ENCODE data around the gene ARHGAP24. TPM values are rescaled to one million over a fixed set of nuclear protein-coding genes. Genes with fewer than 3 reads are reported as not detected.

The ARHGAP24 gene
- 37.0 and 56.6 TPM in 2 replicates for total RNA-seq

DNA sequence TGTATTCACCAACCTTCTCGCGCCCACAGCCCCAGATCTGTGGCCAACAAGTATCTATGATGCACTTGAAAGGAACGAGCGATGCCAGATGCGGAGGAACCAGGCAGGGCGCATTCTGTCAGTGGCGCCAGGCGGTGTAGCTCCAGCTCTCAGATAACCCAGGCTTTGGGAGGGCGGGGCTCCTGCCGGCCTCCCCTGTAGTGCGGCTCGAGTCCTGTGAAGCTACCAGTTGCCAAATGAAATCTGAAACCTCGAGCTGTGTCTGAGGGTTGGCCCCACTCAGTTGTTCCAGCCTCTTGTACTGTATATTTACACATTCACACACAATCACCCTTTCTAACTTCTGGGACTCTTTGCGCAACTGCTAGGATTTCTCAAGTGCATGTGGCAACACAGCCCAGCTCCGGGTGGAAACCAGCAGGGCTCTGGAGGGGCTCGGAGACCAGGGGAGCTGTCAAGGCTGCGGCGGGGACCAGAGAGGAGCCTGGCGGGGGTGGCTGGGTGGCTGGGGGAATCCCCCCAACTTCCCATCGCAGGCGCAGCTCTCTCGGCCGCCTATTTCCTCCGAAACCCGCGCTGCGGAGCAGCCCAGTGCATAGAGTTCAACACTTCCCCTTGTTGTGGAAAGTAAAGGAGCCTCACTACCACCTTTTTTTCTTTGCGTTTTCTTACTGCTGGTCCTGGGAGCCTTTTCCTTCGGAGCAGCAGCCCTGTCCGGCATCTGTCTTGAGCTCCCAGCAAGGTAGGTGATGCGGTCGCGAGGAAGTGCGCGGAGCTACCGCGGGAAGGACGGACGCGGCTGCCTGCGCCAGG is at the start of gene ARHGAP24:
Gene ARHGAP24, plus strand, starts transcription at position 333 of the 813 bp plus-strand sequence.
- TF ChIP-seq, protein P1, sequence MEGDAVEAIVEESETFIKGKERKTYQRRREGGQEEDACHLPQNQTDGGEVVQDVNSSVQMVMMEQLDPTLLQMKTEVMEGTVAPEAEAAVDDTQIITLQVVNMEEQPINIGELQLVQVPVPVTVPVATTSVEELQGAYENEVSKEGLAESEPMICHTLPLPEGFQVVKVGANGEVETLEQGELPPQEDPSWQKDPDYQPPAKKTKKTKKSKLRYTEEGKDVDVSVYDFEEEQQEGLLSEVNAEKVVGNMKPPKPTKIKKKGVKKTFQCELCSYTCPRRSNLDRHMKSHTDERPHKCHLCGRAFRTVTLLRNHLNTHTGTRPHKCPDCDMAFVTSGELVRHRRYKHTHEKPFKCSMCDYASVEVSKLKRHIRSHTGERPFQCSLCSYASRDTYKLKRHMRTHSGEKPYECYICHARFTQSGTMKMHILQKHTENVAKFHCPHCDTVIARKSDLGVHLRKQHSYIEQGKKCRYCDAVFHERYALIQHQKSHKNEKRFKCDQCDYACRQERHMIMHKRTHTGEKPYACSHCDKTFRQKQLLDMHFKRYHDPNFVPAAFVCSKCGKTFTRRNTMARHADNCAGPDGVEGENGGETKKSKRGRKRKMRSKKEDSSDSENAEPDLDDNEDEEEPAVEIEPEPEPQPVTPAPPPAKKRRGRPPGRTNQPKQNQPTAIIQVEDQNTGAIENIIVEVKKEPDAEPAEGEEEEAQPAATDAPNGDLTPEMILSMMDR (IDR thresholded peaks at IDR 0.05; ENCODE audit: insufficient read depth, low read depth, low read length): no peak
- H3K4me3 ChIP-seq (ENCODE audit: low read depth, low read length): peak within 1 kb of the TSS; percentile 85
- peak; percentile 100 for DNase-seq (ENCODE audit: low read depth)

DNA sequence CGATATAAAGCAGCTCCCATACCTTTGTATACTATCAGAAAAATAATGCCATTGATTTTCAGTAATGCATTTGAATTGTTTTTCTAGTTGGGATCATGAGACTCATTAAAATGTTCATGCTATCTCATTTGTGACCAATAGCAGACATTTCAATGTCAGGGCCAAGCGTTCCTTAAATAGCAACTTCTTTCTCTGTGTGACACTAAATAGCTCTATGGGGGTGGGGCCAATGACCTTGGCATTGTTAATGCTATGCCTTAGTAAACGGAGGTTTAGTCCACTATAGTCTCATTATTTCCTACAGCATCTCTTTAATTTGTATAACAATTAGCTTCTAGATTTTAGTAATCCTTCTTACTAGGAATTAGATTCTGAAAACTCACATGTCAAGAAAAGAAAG is 48.6 kb upstream of the ARHGAP24 start:
- TF ChIP-seq, protein P1 (IDR thresholded peaks at IDR 0.05; ENCODE audit: insufficient read depth, low read depth, low read length): no peak
- no peak for DNase-seq (ENCODE audit: low read depth)
- H3K4me3 ChIP-seq (ENCODE audit: low read depth, low read length): no peak overlapping the region

GRCh38 chr4:85427123-85427522 is 47.8 kb upstream of the ARHGAP24 start:
- no peak overlapping the region for H3K4me3 ChIP-seq (ENCODE audit: low read depth, low read length)
- no peak for DNase-seq (ENCODE audit: low read depth)
- TF ChIP-seq, protein P1 (IDR thresholded peaks at IDR 0.05; ENCODE audit: insufficient read depth, low read depth, low read length): no peak

- TF ChIP-seq, protein P1 (IDR thresholded peaks at IDR 0.05; ENCODE audit: insufficient read depth, low read depth, low read length): no peak
- DNase-seq (ENCODE audit: low read depth): no peak
- H3K4me3 ChIP-seq (ENCODE audit: low read depth, low read length): no peak overlapping the region
Observed at GRCh38 chr4:85430226-85430625, 44.7 kb upstream of the ARHGAP24 start.

DNA sequence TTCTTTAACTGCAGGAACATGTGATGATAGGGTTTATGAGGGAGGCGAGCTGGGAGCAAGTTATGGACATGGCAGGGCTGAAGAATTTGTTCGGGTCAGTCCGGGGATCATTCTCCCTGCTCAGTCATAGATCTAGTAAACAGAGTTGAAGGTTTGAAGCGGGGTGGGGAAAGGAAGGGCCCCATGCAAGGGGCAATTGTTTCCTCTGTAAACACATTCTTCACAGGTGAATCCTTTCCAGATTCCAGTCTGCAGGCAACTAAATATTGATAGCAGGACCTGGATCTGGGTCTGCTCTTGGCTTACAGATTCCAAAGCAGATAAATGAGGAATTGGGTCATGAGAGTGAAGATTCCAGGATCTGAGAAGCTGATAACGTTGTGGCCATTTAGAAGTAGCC is 44.3 kb upstream of the ARHGAP24 start:
- peak; percentile 25 for DNase-seq (ENCODE audit: low read depth)
- TF ChIP-seq, protein P1 (IDR thresholded peaks at IDR 0.05; ENCODE audit: insufficient read depth, low read depth, low read length): no peak
- H3K4me3 ChIP-seq (ENCODE audit: low read depth, low read length): no peak overlapping the region

DNA sequence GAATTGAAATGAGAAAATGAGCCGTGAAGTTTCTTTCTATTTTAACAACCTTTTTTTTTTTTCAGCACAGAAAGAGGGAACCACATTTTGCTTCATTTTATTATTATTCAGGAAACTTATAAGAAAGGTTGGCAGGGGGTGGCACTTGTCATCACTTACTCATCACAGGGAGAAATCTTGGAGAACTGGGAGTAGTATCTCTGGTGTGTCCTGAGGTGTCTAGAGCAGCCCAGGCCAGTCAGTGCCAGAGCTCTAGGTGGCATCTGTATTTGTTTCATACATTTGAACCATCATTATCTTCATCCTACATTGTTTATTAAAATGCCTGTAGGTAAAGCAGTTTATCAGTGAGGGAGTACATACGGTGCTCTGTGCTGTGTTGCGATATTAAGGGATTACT is 43.8 kb upstream of the ARHGAP24 start:
- H3K4me3 ChIP-seq (ENCODE audit: low read depth, low read length): no peak overlapping the region
- TF ChIP-seq, protein P1 (IDR thresholded peaks at IDR 0.05; ENCODE audit: insufficient read depth, low read depth, low read length): no peak
- no peak for DNase-seq (ENCODE audit: low read depth)
